HG03139 (cell line): ENCODE results near the gene FAM89B.

Experiments used
- ATAC-seq: cut with Tn5 transposase; IDR thresholded peaks from one replicate; pipeline ENCODE4 v1.9.1; 2021; ENCODE audit not compliant: unreplicated experiment

FAM89B gene

GRCh38 chr11:65588199-65589054 is 16.1 kb downstream of the FAM89B start:
- ATAC-seq: peak; percentile 71

GRCh38 chr11:65589444-65590239 is 17.3 kb downstream of the FAM89B start:
- ATAC-seq: no peak

DNA sequence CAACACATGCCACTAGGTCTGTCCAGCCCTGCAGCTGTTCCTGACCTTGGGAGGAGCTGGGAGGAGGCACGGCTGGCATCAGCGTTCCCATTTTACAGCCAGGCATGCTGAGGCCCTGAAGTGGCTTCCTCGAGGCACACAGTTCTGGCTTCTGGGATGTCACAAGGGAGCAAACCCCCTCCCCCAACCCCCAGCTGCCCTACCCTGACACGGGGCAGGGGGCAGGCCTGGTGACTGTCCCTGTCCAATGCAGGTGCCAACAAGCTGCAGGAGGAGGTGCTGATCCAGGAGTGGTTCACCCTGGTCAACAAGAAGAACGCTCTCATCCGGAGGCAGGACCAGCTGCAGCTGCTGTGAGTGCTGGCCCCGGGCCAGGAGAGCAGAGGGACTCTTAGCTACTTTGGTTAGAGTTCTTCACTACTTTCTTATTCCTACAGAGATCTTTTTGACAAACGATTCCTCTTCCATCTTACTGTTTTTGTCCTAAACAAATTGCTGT is 18.0 kb downstream of the FAM89B start:
- no peak for ATAC-seq

DNA sequence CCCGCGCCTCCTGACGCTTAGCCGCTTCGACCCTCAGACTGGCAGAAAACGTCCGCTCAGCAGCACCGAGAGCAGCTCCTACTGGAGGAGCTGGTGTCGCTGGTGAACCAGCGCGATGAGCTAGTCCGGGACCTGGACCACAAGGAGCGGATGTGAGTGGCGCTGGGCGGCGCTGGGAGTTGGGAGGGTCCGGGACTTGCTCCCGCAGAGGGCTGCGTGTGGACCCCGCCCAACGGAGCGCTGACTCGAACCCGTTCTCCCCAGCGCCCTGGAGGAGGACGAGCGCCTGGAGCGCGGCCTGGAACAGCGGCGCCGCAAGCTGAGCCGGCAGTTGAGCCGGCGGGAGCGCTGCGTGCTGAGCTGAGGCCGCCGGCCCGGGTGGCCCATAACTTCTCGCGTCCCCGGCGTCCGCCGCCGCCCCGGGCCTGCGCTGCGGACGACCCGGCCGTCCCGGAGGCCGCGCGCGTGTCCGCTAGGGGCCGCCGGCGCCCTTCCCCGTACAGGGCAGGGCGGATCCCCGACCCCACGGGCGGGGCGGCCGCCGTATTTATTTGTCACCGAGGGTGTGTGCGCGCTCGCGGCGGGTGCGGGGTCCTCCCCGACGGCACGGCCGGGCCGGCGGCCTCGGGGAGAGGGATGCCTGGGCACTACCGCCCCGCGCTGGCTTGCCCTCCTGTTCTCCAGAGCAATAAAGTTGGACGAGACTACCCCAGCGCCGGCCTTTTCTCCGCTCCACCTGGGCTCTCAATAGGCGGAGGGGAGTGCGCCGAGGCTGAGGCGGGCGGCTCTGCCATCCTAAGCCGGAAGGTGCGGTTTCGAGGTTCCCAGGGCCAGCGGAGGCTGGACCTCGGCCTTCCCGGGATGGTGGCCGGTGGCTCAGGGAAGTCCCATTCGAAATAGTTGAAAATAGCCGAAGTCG is 19.9 kb downstream of the FAM89B start:
- ATAC-seq: no peak

- ATAC-seq: no peak
Observed at GRCh38 chr11:65592858-65593517, 20.6 kb downstream of the FAM89B start.

GRCh38 chr11:65593518-65594414 is 21.4 kb downstream of the FAM89B start:
- no peak for ATAC-seq

DNA sequence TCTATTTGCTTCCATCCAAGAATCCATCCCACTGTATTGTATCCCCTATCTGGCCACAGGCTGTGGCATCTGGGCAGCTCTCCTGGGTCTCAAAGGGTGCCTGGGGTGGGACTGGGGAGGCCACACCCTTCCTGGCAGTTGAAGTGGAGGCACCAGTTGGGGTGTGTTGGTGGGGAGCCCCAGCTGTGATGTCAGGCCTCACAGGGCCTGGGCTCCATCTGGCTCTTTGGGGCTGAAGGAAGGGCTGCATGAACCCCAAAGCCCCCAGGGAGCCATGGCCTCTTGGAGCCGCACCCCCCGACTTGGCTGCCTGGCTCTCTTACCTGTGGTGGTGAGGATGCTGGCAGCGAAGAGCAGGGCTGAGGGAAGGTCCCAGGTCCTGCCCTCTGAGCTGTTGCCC is 22.8 kb downstream of the FAM89B start:
- no peak for ATAC-seq

- no peak for ATAC-seq
Observed at GRCh38 chr11:65595543-65596281, 23.4 kb downstream of the FAM89B start, which contains the start of gene KCNK7. KCNK7 (minus strand) TSS chr11:65595800; CDS start chr11:65595772, 28 bp downstream.

DNA sequence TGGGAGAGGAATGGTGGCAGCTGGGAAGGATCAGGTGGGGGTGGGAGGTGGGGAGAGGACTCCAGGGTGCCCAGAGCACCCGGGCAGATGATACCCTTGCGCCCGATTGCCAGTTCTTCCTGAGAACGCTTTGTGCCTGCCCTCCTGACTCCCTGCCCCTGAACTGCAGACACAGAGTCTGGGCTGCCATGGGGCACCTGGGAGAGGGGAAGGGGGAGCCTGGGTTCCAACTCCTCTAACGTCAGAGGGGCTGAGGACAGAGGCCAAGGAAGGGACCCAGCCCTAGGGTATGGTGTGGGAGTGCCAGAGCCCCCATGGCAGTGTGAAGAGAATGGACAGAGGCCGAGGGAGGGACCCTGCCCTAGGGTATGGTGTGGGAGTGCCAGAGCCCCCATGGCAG is 24.2 kb downstream of the FAM89B start:
- ATAC-seq: no peak

GRCh38 chr11:65598258-65598699 is 25.9 kb downstream of the FAM89B start:
- ATAC-seq: no peak

DNA sequence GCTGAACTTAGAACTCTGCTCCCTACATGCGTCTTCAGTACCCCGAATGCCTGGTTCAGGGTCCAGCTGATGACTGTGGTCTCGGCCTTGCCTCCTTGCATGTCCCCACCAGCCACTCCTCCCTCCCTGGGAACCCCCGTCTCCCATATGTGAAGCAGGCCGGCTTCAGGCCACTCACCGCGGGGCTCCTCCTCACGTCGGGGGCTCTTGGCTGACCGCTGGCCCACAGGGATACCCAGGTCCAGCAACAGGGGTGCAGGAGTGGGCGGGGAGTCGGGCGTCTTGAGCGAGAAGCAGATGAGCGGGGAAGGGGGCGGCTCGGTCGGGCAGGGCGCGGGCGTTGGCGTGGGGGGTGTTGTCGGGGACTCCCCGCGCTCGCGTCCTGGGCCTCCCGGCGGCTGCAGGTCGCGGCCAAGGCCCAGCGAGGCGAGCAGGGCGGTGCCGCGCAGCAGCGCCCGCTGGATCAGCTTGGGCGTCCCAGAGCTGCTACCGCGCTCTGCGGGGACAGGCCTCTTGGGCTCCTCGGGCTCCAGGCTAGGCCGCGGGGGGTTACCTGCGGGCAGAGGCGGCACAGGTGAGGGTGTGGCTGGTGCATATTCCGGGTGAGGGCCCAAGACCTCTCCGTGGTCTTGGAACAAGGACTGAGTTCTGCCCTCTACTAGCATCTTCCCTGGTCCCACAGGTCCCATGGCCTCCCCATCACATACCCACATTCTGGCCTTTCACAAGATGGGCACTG is 27.0 kb downstream of the FAM89B start:
- ATAC-seq: no peak

GRCh38 chr11:65599955-65600246 is 27.6 kb downstream of the FAM89B start:
- no peak for ATAC-seq

GRCh38 chr11:65604258-65604657 is 31.9 kb downstream of the FAM89B start:
- ATAC-seq: no peak

- no peak for ATAC-seq
Observed at GRCh38 chr11:65606876-65607613, 34.7 kb downstream of the FAM89B start.

DNA sequence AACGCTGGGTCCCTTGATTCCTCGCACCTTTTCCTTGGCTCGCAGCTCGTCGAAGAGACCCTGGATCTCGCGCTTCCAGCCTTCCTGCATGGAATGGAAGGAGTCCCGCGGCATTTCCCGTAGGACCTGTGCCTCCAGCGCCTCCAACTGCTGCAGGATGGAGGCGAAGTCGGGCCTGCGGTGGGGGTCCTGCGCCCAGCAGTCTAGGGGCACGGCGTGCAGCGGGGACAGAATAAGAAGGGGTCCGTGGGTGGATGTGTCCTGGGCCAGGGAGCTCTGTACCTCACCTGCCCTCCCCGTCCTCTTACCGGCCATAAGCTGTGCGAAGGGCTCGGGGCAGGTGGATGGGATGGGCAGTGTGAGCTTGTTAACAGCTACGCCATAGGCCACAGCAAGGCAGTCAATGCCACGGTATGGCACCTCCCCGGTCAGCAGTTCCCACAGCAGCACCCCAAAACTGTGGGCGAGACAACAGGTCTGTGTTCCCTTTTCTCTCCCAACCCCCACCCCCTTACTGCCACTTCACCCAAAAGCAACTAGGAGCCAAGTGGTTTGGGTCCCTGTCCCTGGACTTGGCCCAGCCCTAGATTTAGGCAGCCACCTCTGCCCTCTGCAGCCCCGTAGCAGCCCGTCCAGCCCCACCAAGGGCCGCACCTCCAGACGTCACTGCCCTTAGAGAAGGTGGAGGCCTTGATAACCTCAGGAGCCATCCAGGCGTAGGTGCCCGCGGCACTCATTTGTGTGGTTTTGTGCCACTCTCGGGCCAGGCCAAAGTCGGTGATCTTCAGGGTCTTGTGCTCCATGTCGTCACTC is 35.5 kb downstream of the FAM89B start:
- no peak for ATAC-seq

DNA sequence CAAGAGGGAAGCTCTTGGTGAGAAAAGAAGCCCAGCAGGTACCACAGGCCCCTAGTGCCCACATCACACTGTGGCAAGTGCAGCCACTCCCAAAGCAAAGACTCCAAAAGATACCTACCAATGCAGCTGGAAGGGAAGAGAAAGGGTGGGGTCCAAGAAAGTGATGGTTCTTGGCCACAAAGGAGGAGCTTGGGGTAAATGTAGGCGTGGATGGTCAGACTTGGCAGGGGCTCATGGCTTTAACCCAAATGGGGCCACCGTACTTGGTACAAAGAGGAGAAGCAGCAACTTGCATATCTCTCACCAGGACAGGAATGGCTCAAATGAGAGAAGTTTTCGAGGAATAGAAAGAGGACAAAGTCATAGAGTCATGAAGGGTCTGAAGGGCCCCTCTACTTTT is 36.9 kb downstream of the FAM89B start:
- ATAC-seq: no peak

DNA sequence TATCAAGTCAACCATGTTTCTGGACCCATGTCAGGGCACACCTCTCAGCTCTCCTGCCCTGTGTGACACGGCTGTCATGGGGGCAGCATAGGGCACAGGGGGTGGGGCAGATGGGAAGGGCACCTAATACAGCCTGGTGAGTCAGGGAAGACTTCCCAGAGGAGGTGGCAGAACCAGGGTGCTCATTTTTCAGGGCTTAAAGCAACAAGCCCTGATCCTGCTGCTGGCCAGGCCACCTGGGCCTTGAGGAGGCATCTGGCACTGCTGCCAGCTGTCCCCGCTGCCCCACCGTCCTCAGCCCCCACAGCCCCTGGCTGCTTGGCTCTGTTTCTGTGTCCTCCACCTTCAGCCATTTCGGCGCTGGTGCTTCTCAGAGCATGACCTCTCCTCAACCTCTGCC is 37.3 kb downstream of the FAM89B start:
- no peak for ATAC-seq
